Stomach (tissue), 9 donors: ENCODE data around the gene N4BP2. TPM values are rescaled to one million over a fixed set of nuclear protein-coding genes. Genes with fewer than 3 reads are reported as not detected.

ENCODE experiments used
- DNase-seq, 2 donors: peaks; one replicate each; pipeline versions ENCODE4 v3.0.0 to v3.0.0-alpha.2; 2013 to 2019
- H3K27ac ChIP-seq, 5 donors: fragments of 200-600 bp in 4 of 5; sonication (generic) in 4 of 5; one replicate each; pipeline ENCODE4 v1.5.1; 2013 to 2019; ENCODE audit warnings: mild to moderate bottlenecking in 1 of 5, moderate library complexity in 1 of 5
- H3K27me3 ChIP-seq, 3 donors: fragments of 200-600 bp; sonication (generic); one replicate each; pipeline ENCODE4 v1.5.1; 2017 to 2019; ENCODE audit warnings: mixed run types in 1 of 3
- H3K36me3 ChIP-seq, 4 donors: fragments of 200-600 bp; sonication (generic); 1 replicate in 3 of 4; 2 replicates in 1 of 4; pipeline ENCODE4 v1.5.1; 2016 to 2019
- H3K4me1 ChIP-seq, 4 donors: fragments of 200-600 bp; sonication (generic); one replicate each; pipeline ENCODE4 v1.5.1; 2016 to 2019
- H3K4me3 ChIP-seq, 4 donors: fragments of 200-600 bp; sonication (generic) in 3 of 4; one replicate each; pipeline ENCODE4 v1.5.1; 2016 to 2019; ENCODE audit warnings: mild to moderate bottlenecking in 1 of 4
- H3K9me3 ChIP-seq, 4 donors: fragments of 200-600 bp; sonication (generic); one replicate each; pipeline ENCODE4 v1.5.1; 2016 to 2019
- CTCF ChIP-seq, 7 experiments: fragments of 450-650 bp in 4 of 7; fragments of 200-600 bp in 3 of 7; sonication (generic) in 3 of 7; IDR thresholded peaks; one replicate each; pipeline ENCODE4 v1.5.1; 2016 to 2019; ENCODE audit warnings: antibody characterized with exemption in 7 of 7, control low read depth in 2 of 7, mild to moderate bottlenecking in 1 of 7
- EP300 ChIP-seq: sonication (generic); formaldehyde crosslinking; IDR thresholded peaks from one replicate; pipeline ENCODE4 v1.6.1; 2017; ENCODE audit warnings: antibody characterized with exemption
- POLR2A ChIP-seq, 4 donors: fragments of 450-650 bp; IDR thresholded peaks; one replicate each; pipeline ENCODE4 v1.6.1; 2016; ENCODE audit warnings: antibody characterized with exemption in 4 of 4, control low read depth in 2 of 4, mild to moderate bottlenecking in 1 of 4, moderate library complexity in 1 of 4
- POLR2AphosphoS5 ChIP-seq, 3 donors: sonication (generic); formaldehyde crosslinking; IDR thresholded peaks; one replicate each; pipeline ENCODE4 v1.6.1; 2016; ENCODE audit warnings: antibody characterized with exemption in 3 of 3
- WGBS, 5 donors: extraction: QIAGEN DNeasy Blood & Tissue Kit in 3 of 5; methylation state at CpG; one replicate each; pipeline versions ENCODE4 v1.1.5 to v1.1.7; 2013 to 2018; 5-methylcytosine and 5-hydroxymethylcytosine counted together
- intact Hi-C: fragments of 100-400 bp; cut with DNase I; formaldehyde crosslinking; loops from one replicate; pipeline ENCODE4 v1.15.1; 2023; ENCODE audit warnings: low total_unique reads
- polyA plus RNA-seq, 3 donors: library from polyadenylated mRNA; stranded (reverse); fragments of 200-250 nt; gene quantifications; one replicate each; pipeline ENCODE4 v1.2.3, GENCODE V29; 2013
- total RNA-seq, 5 donors: library from RNA; depleted of rRNA; stranded (reverse); fragments of >200 nt; gene quantifications; one replicate each; pipeline versions ENCODE4 v1.1.0 to v1.2.3, GENCODE V29; 2014 to 2016
- donor health status: healthy with polysubstance abuse.
- donor health status: Bipolar disorder and iron deficiency.
- donor health status: healthy.

The N4BP2 gene
- total and polyA plus RNA-seq, 8 donors: 0.73 to 41.5 (median 5.5) TPM

- no peaks in the 10 kb centered on the region for H3K4me1 ChIP-seq
- no peaks in the 10 kb centered on the region for H3K9me3 ChIP-seq
- no peak overlapping the region for H3K4me3 ChIP-seq
- no peak for DNase-seq
- intact Hi-C loops: no loop called here
- H3K36me3 ChIP-seq: no peaks in the 10 kb centered on the region
- H3K27me3 ChIP-seq: no peaks in the 10 kb centered on the region
- no peak overlapping the region for H3K27ac ChIP-seq
- 75 to 90% (median 88%) methylated on average over 16 to 22 of the region's 22 CpGs for WGBS, 5 donors
- TF ChIP-seq POLR2AphosphoS5 (IDR thresholded peaks at IDR 0.05) (no peak), EP300 (no peak), CTCF (IDR thresholded peaks at IDR 0.05) (no peak), POLR2A (IDR thresholded peaks at IDR 0.05) (no peak)
These were observed 23.9 kb upstream of the N4BP2 start for GRCh38 chr4:40032785-40033184.

GRCh38 chr4:40033613-40034012 lies 23.0 kb upstream of the N4BP2 start:
- no peak for DNase-seq
- Histone ChIP-seq H3K36me3 (no peaks in the 10 kb centered on the region), H3K4me1 (no peaks in the 10 kb centered on the region), H3K27ac (no peak overlapping the region), H3K27me3 (no peaks in the 10 kb centered on the region), H3K4me3 (no peak overlapping the region), H3K9me3 (no peaks in the 10 kb centered on the region)
- no peak for TF ChIP-seq CTCF (IDR thresholded peaks at IDR 0.05)
- intact Hi-C loops: no loop called here
- 59 to 81% (median 69%) methylated on average over 2 of the region's 2 CpGs for WGBS, 5 donors

- Histone ChIP-seq H3K27me3 (no peaks in the 10 kb centered on the region), H3K27ac (no peak overlapping the region), H3K9me3 (no peaks in the 10 kb centered on the region), H3K36me3 (no peaks in the 10 kb centered on the region), H3K4me3 (no peak overlapping the region), H3K4me1 (no peaks in the 10 kb centered on the region)
- intact Hi-C loops: no loop called here
- DNase-seq: no peak
- no peak for TF ChIP-seq POLR2A (IDR thresholded peaks at IDR 0.05)
- no peak for TF ChIP-seq CTCF (IDR thresholded peaks at IDR 0.05)
- no peak for TF ChIP-seq POLR2AphosphoS5 (IDR thresholded peaks at IDR 0.05)
- no peak for TF ChIP-seq EP300
- 86 to 96% (median 93%) methylated on average over 7 of the region's 7 CpGs for WGBS, 5 donors
These were observed 17.7 kb upstream of the N4BP2 start for GRCh38 chr4:40038977-40039376.

- no peak overlapping the region for H3K27ac ChIP-seq
These were observed 15.7 kb upstream of the N4BP2 start for GRCh38 chr4:40040908-40041307.

More at GRCh38 chr4:40040908-40041307, 15.7 kb upstream of the N4BP2 start:
- TF ChIP-seq POLR2AphosphoS5 (IDR thresholded peaks at IDR 0.05): no peak
- TF ChIP-seq CTCF (IDR thresholded peaks at IDR 0.05): no peak
- no peak for TF ChIP-seq EP300
- 29 to 60% (median 42%) methylated on average over 4 of the region's 4 CpGs for WGBS, 5 donors
- Histone ChIP-seq H3K4me3 (no peak overlapping the region), H3K4me1 (peaks cover 0 to 1% (median under 1%) of the 10 kb centered on the region in 4 donors), H3K9me3 (no peaks in the 10 kb centered on the region), H3K27me3 (no peaks in the 10 kb centered on the region), H3K36me3 (no peaks in the 10 kb centered on the region)
- intact Hi-C loops: no loop called here
- DNase-seq: no peak
